ENCODE data around the gene RASGRF1.

DNA sequence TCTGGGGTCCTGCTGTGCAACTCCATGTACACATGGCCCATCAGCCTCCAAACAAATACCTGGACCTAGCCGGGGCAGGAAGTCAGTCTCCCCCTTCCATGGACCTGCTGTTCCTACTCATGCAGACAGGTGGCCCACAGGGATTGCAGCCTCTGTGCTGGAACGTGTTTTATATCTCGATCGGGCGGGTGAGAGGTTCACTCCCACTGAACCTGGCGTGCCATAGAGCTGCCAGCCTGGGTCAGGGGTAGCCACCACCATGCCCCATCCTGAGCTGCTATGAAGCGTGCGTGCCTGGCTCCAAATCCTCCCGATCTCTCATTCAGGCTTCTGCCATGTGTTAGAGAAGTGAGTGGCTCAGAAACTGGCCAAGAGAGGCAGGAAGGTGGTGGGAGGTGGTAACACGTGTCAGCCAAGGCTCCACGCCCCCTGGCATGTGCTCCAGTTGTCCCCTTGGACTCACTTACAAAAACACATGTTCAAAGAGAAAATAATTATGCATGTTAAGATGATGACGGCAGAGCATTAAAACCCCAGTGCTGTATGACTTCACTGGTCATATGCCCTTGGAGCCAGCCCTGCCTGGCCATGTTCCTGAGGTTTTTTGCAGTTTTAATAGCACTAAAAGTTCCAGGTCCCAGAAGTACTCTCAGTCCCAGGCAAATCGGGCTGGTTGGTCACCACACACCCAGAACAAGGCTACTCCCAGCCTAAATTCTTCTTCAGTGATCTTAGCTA is 176.4 kb downstream of the RASGRF1 start:
- TF ChIP-seq, protein P1, sequence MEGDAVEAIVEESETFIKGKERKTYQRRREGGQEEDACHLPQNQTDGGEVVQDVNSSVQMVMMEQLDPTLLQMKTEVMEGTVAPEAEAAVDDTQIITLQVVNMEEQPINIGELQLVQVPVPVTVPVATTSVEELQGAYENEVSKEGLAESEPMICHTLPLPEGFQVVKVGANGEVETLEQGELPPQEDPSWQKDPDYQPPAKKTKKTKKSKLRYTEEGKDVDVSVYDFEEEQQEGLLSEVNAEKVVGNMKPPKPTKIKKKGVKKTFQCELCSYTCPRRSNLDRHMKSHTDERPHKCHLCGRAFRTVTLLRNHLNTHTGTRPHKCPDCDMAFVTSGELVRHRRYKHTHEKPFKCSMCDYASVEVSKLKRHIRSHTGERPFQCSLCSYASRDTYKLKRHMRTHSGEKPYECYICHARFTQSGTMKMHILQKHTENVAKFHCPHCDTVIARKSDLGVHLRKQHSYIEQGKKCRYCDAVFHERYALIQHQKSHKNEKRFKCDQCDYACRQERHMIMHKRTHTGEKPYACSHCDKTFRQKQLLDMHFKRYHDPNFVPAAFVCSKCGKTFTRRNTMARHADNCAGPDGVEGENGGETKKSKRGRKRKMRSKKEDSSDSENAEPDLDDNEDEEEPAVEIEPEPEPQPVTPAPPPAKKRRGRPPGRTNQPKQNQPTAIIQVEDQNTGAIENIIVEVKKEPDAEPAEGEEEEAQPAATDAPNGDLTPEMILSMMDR (IDR thresholded peaks at IDR 0.05), result peak in 2 of 3 donors; percentile 35 to 72
- TF ChIP-seq POLR2A (IDR thresholded peaks at IDR 0.05), result no peak
- TF ChIP-seq EP300 (IDR thresholded peaks at IDR 0.05), result no peak

Data from ovary (tissue), 3 donors.